Suprapubic skin (tissue), 4 donors: ENCODE measurements around the gene RPL28. TPM values are rescaled to one million over a fixed set of nuclear protein-coding genes. Genes with fewer than 3 reads are reported as not detected.

Source experiments
- DNase-seq, 2 donors: peaks; one replicate each; pipeline ENCODE4 v3.0.0-alpha.2; 2019; ENCODE audit warnings: low spot score in 2 of 2
- H3K27ac ChIP-seq: fragments of 200-600 bp; sonication (generic); one replicate; pipeline ENCODE4 v1.5.1; 2019
- H3K27me3 ChIP-seq: fragments of 200-600 bp; sonication (generic); one replicate; pipeline ENCODE4 v1.5.1; 2019
- H3K36me3 ChIP-seq: fragments of 200-600 bp; sonication (generic); one replicate; pipeline ENCODE4 v1.5.1; 2019
- H3K4me1 ChIP-seq: fragments of 200-600 bp; sonication (generic); one replicate; pipeline ENCODE4 v1.5.1; 2019
- H3K4me3 ChIP-seq: fragments of 200-600 bp; sonication (generic); one replicate; pipeline ENCODE4 v1.5.1; 2019; ENCODE audit warnings: mild to moderate bottlenecking
- H3K9me3 ChIP-seq: fragments of 200-600 bp; sonication (generic); one replicate; pipeline ENCODE4 v1.5.1; 2019
- CTCF ChIP-seq, 2 donors: fragments of 200-600 bp in 1 of 2; fragments of 450-650 bp in 1 of 2; sonication (generic) in 1 of 2; IDR thresholded peaks; one replicate each; pipeline ENCODE4 v1.5.1; 2016 to 2019; ENCODE audit warnings: antibody characterized with exemption in 2 of 2, mild to moderate bottlenecking in 1 of 2, moderate library complexity in 1 of 2
- EP300 ChIP-seq: sonication (generic); formaldehyde crosslinking; IDR thresholded peaks from one replicate; pipeline ENCODE4 v1.6.1; 2017; ENCODE audit warnings: antibody characterized with exemption
- POLR2A ChIP-seq, 2 donors: fragments of 450-650 bp; IDR thresholded peaks; one replicate each; pipeline ENCODE4 v1.6.1; 2017; ENCODE audit warnings: antibody characterized with exemption in 2 of 2, mild to moderate bottlenecking in 2 of 2, moderate library complexity in 2 of 2
- POLR2AphosphoS5 ChIP-seq, 3 donors: sonication (generic); formaldehyde crosslinking; IDR thresholded peaks; one replicate each; pipeline ENCODE4 v1.6.1; 2017; ENCODE audit warnings: antibody characterized with exemption in 3 of 3
- WGBS: methylation state at CpG from one replicate; pipeline ENCODE4 v1.1.5; 2018; 5-methylcytosine and 5-hydroxymethylcytosine counted together
- total RNA-seq, 4 donors: library from RNA; depleted of rRNA; stranded (reverse); fragments of >200 nt; gene quantifications; one replicate each; pipeline ENCODE4 v1.1.0, GENCODE V29; 2016

The RPL28 gene
- total RNA-seq, 4 donors from 2014 or later, result 605 to 767 (median 714) TPM

DNA sequence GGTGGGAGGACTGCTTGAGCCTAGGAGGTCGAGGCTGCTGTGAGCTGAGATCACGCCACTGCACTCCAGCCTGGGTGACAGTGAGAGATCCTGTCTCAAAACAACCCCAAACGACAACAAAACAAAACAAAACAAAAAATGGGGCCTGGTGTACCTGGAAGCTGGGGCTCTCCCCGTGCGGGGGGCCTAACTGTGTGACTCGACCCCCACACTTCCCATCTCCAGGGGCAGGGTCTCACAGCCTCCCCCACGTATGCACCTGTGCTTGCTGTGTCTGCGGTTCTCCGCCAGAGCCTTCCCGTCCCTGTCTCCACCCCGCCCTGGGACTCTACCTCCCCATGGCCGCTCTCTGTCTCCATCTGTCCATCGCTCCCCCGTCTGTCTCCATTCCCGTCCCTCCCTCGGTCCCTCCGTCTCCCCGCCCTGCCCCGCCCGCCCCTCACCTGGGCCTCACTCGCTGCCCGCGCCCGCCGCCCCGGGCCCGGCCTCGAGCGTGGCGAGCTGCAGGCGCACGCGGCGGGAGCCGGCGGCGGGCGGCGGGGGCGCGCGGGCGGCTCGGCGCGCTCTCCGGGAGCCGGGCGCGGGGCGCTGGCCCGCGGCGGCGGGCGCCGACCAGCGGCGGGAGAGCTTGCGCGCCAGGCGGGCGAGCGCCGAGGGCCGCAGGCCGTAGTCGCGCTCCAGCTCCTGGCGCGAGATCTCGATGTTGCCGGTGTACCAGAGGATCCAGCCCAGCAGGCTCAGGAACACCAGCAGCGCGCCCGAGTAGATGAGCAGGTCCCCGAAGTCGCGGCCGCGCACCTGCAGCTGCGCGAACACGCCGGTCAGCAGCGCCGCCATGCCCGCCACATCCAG is 2.2 kb upstream of the RPL28 start:
- H3K9me3 ChIP-seq, result no peaks in the 10 kb centered on the region
- DNase-seq, result no peak
- H3K27me3 ChIP-seq, result no peaks in the 10 kb centered on the region
- H3K4me3 ChIP-seq, result peak overlapping the region; percentile 87
- peak overlapping the region; percentile 81 for H3K27ac ChIP-seq
- peaks cover 42% of the 10 kb centered on the region for H3K4me1 ChIP-seq
- TF ChIP-seq CTCF (IDR thresholded peaks at IDR 0.05) (no peak), EP300 (no peak), POLR2A (IDR thresholded peaks at IDR 0.05) (no peak), POLR2AphosphoS5 (IDR thresholded peaks at IDR 0.05) (no peak)
- H3K36me3 ChIP-seq, result peaks cover 15% of the 10 kb centered on the region
- 17% methylated on average over 18 of the region's 88 CpGs for WGBS

GRCh38 chr19:55384131-55384919 is 1.4 kb upstream of the RPL28 start, which contains the start of gene TMEM238:
Gene TMEM238, minus strand, starts transcription at chr19:55384292. Its CDS starts 33 bp downstream, at chr19:55384259.
- TF ChIP-seq POLR2A (IDR thresholded peaks at IDR 0.05) (no peak), CTCF (IDR thresholded peaks at IDR 0.05) (no peak)
- H3K4me1 ChIP-seq, result peaks cover 47% of the 10 kb centered on the region
- WGBS, result 40% methylated on average over 5 of the region's 72 CpGs

GRCh38 chr19:55384920-55385723 is 610 bp upstream of the RPL28 start:
- Histone ChIP-seq H3K4me3 (peak overlapping the region; percentile 87), H3K36me3 (peaks cover 31% of the 10 kb centered on the region), H3K4me1 (peaks cover 50% of the 10 kb centered on the region), H3K9me3 (no peaks in the 10 kb centered on the region), H3K27me3 (no peaks in the 10 kb centered on the region), H3K27ac (peak overlapping the region; percentile 81)
- peak; percentile 97 to 98 for DNase-seq
- WGBS, result under 1% methylated on average over 28 of the region's 34 CpGs
- TF ChIP-seq EP300 (no peak), CTCF (IDR thresholded peaks at IDR 0.05) (no peak)

More at GRCh38 chr19:55384131-55384919, 1.4 kb upstream of the RPL28 start, which contains the start of gene TMEM238:
- peak within 1 kb of the TSS; percentile 81 for H3K27ac ChIP-seq
- DNase-seq, result no peak
- no peaks in the 10 kb centered on the region for H3K9me3 ChIP-seq
- no peaks in the 10 kb centered on the region for H3K27me3 ChIP-seq
- peaks cover 23% of the 10 kb centered on the region for H3K36me3 ChIP-seq
- H3K4me3 ChIP-seq, result peak within 1 kb of the TSS; percentile 87

DNA sequence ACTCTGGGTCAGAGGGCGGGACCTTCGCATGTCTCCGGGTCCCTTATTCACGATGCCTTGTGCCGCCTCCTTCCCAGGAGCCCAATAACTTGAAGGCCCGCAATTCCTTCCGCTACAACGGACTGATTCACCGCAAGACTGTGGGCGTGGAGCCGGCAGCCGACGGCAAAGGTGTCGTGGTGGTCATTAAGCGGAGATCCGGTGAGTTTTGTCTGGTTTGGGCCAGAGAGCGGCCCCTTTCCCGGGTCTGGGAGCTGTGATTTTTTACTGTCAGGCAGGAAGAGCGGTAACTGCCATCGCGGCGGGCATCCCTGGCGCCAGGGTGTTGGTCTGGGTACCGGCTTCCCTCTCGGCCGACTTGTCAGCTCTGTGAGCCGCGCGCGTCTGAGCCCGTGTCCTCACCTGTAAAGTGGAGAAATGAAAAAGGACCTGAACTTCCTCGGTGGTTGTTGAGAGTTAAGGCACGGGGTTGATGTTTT is 800 bp downstream of the RPL28 start:
- no peak for DNase-seq
- Histone ChIP-seq H3K9me3 (no peaks in the 10 kb centered on the region), H3K27me3 (no peaks in the 10 kb centered on the region), H3K36me3 (peaks cover 44% of the 10 kb centered on the region), H3K27ac (peak overlapping the region; percentile 81), H3K4me1 (peaks cover 60% of the 10 kb centered on the region), H3K4me3 (peak overlapping the region; percentile 87)
- WGBS, result 0% methylated on average over 12 of the region's 33 CpGs
- TF ChIP-seq POLR2AphosphoS5 (IDR thresholded peaks at IDR 0.05) (no peak), EP300 (no peak), CTCF (IDR thresholded peaks at IDR 0.05) (no peak), POLR2A (IDR thresholded peaks at IDR 0.05) (no peak)
